ENCODE results near the gene GPC5. TPM values are rescaled to one million over a fixed set of nuclear protein-coding genes. Genes with fewer than 3 reads are reported as not detected.

Gene GPC5
- total RNA-seq, 3 donors from 2014 or later: 0.13 to 0.16 TPM; not detected in 1

DNA sequence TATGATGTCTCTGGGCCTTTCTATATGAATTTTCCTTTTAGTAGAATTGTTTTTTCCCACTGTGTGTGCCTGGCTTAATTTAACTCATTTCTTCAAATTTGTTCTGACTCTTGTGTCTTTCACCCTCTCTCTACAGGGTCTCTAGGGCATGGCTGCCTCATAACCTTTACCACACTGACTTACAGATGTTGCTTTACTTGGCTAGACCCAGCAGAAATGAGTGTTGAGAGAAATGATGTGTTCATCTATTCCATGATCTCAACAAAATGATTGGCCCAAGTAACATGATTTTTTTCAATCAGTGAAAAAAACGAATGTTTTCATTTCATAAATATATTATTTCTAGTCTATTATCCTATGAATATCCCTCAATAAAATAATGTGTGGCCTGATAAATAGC, 195.0 kb downstream of the GPC5 start:
- H3K4me3 Mint-ChIP-seq: no peak overlapping the region
- H3K4me1 Mint-ChIP-seq (ENCODE audit: low read depth): no peaks in the 10 kb centered on the region
- no peaks in the 10 kb centered on the region for H3K36me3 Mint-ChIP-seq (ENCODE audit: insufficient read depth)
- H3K9me3 Mint-ChIP-seq: peaks cover 7% of the 10 kb centered on the region
- no peaks in the 10 kb centered on the region for H3K27me3 Mint-ChIP-seq (ENCODE audit: low read depth)
- DNase-seq: no peak
- no peak for ATAC-seq

DNA sequence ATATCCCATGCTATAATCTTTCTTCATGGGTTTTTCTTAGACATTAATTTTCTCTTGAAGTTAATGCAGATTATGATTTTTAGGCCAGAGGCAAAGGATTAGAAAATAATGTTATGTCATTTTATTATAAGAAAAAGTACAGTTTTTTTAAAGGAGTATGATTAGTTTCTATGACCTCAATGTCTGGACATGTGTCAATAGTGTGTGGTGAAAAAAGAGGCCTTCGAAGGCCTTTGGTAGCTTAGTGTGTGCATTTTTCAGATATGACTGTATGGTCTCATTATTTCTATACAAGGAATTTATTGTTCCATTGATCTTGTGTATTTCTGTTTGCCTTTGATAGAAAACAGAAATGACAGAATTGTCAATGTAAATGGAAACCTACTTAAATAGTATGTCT, 195.6 kb downstream of the GPC5 start:
- Mint-ChIP-seq H3K9me3 (peaks cover 7% of the 10 kb centered on the region), H3K27me3 (ENCODE audit: low read depth) (no peaks in the 10 kb centered on the region), H3K4me3 (no peak overlapping the region), H3K36me3 (ENCODE audit: insufficient read depth) (no peaks in the 10 kb centered on the region), H3K4me1 (ENCODE audit: low read depth) (no peaks in the 10 kb centered on the region)
- ATAC-seq: no peak
- DNase-seq: no peak

DNA sequence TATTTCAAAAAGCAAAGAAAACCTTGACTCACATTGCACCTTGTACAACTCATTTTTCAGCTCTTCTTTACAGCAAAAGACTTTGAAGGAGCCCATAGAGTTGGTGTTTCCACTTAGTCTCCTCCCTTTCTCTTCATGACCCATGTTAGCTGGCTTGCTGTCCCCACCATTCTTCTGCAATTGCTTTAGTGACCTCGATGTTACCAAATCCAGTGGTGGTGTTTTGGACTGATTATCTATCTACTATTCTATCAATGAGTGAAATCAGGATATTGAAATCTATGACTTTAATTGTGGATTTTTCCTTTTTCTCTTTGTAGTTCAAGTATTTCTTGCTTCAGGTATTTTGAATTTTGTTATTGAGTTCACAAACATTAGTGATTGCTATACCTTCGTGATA, 197.3 kb downstream of the GPC5 start:
- H3K4me3 Mint-ChIP-seq: no peak overlapping the region
- ATAC-seq (no peak), DNase-seq (no peak)
- H3K36me3 Mint-ChIP-seq (ENCODE audit: insufficient read depth): no peaks in the 10 kb centered on the region
- no peaks in the 10 kb centered on the region for H3K4me1 Mint-ChIP-seq (ENCODE audit: low read depth)
- H3K9me3 Mint-ChIP-seq: peaks cover 4% of the 10 kb centered on the region
- no peaks in the 10 kb centered on the region for H3K27me3 Mint-ChIP-seq (ENCODE audit: low read depth)

DNA sequence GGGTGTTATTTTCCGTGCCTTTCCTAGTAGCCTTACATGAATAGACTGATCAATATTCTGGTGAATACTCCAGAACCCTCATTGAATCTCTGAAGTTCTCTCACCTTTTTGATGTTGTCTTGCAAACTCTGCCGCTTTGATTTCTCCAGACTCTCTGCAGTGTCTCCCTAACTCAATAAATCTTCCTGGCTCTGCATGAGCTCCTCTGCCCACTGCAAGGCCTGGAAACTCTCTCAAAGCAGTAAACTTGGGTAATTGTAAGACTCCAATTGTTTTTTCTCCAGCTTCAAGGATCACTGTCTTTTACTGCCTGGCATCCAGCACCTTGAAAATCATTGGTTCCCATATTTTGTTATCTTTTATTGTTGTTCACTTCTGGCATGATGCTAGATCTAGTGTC, 198.4 kb downstream of the GPC5 start:
- no peaks in the 10 kb centered on the region for H3K4me1 Mint-ChIP-seq (ENCODE audit: low read depth)
- ATAC-seq (no peak), DNase-seq (no peak)
- no peak overlapping the region for H3K4me3 Mint-ChIP-seq
- peaks cover 4% of the 10 kb centered on the region for H3K9me3 Mint-ChIP-seq
- H3K27me3 Mint-ChIP-seq (ENCODE audit: low read depth): no peaks in the 10 kb centered on the region
- H3K36me3 Mint-ChIP-seq (ENCODE audit: insufficient read depth): no peaks in the 10 kb centered on the region

GRCh38 chr13:91598655-91599054, 200.2 kb downstream of the GPC5 start:
- no peaks in the 10 kb centered on the region for H3K4me1 Mint-ChIP-seq (ENCODE audit: low read depth)
- DNase-seq (no peak), ATAC-seq (no peak)
- H3K4me3 Mint-ChIP-seq: no peak overlapping the region
- H3K9me3 Mint-ChIP-seq: peaks cover 4% of the 10 kb centered on the region
- no peaks in the 10 kb centered on the region for H3K27me3 Mint-ChIP-seq (ENCODE audit: low read depth)
- H3K36me3 Mint-ChIP-seq (ENCODE audit: insufficient read depth): no peaks in the 10 kb centered on the region

GRCh38 chr13:91601273-91601672, 202.9 kb downstream of the GPC5 start:
- DNase-seq: no peak
- ATAC-seq: no peak
- H3K36me3 Mint-ChIP-seq (ENCODE audit: insufficient read depth): no peaks in the 10 kb centered on the region
- H3K4me3 Mint-ChIP-seq: no peak overlapping the region
- peaks cover 4% of the 10 kb centered on the region for H3K9me3 Mint-ChIP-seq
- H3K4me1 Mint-ChIP-seq (ENCODE audit: low read depth): no peaks in the 10 kb centered on the region
- no peaks in the 10 kb centered on the region for H3K27me3 Mint-ChIP-seq (ENCODE audit: low read depth)

GRCh38 chr13:91601807-91602206, 203.4 kb downstream of the GPC5 start:
- H3K4me3 Mint-ChIP-seq: no peak overlapping the region
- H3K9me3 Mint-ChIP-seq: peaks cover 2% of the 10 kb centered on the region
- no peaks in the 10 kb centered on the region for H3K27me3 Mint-ChIP-seq (ENCODE audit: low read depth)
- ATAC-seq: no peak
- DNase-seq: no peak
- no peaks in the 10 kb centered on the region for H3K36me3 Mint-ChIP-seq (ENCODE audit: insufficient read depth)
- H3K4me1 Mint-ChIP-seq (ENCODE audit: low read depth): no peaks in the 10 kb centered on the region

DNA sequence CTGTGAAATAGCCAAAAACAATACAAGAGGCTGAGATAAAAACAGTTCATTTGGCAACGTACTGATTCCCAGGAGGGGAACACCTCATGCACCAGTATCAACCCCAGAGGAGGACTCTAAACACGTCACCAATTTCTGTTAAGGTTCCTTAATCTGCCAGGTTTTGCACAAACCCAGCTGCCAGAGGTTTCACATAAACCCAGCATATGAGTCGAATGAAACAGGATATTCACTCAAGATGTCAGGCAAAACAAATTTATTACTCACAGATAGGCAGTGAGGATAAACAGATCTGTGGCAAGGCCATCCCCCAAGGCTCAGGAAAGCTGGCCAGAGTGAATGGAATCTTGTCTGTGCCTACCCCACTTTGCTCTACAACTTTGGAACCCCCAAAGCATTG, 210.9 kb downstream of the GPC5 start:
- Mint-ChIP-seq H3K36me3 (ENCODE audit: insufficient read depth) (no peaks in the 10 kb centered on the region), H3K4me1 (ENCODE audit: low read depth) (no peaks in the 10 kb centered on the region), H3K4me3 (no peak overlapping the region), H3K9me3 (peaks cover 6% of the 10 kb centered on the region), H3K27me3 (ENCODE audit: low read depth) (no peaks in the 10 kb centered on the region)
- DNase-seq (no peak), ATAC-seq (no peak)

DNA sequence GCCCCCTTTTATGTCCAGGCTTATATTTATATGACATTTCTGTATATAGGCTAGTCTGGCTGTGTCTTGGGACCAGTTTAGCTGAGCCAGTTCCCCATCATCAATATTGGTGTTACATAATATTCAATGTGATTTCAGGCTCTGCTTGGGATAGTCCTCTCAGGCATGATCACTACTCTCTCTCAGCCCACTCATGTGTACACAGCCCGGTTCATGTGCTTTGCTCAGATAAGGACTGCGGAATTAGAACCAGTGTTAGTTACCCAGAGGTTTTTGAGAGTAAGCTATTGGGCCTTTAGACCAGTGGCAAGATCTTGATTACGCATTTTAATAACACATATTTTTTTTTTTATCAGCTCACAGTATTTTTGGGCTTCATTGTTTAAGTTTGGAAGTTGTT, 219.9 kb downstream of the GPC5 start:
- Mint-ChIP-seq H3K9me3 (peaks cover 6% of the 10 kb centered on the region), H3K4me3 (no peak overlapping the region), H3K27me3 (ENCODE audit: low read depth) (no peaks in the 10 kb centered on the region), H3K4me1 (ENCODE audit: low read depth) (no peaks in the 10 kb centered on the region), H3K36me3 (ENCODE audit: insufficient read depth) (no peaks in the 10 kb centered on the region)
- ATAC-seq: no peak
- DNase-seq: no peak

DNA sequence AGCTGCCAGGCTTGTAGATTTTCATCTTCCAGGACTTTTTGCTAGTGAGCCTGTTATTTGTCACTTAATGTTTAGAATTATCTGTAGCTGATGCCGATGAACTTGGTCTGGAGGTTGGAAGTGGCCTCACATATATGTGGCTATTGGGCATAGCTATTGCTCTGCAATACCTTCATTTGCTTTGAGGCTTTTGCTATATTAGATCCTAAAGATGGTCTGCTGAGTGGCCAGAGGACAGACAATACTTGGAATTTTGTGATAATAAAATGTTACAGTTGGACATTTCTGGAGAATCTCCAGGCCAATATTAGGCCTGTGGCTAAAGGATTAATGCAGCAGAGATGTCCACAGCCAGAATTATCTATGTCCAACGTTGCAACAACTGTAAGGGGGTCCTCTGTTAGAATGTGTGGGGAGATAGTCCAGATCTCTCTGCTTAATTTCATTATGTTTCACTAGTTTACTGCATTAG, 222.3 kb downstream of the GPC5 start:
- Mint-ChIP-seq H3K36me3 (ENCODE audit: insufficient read depth) (no peaks in the 10 kb centered on the region), H3K9me3 (no peaks in the 10 kb centered on the region), H3K27me3 (ENCODE audit: low read depth) (no peaks in the 10 kb centered on the region), H3K4me3 (no peak overlapping the region), H3K4me1 (ENCODE audit: low read depth) (no peaks in the 10 kb centered on the region)
- DNase-seq (no peak), ATAC-seq (no peak)

- no peaks in the 10 kb centered on the region for H3K36me3 Mint-ChIP-seq (ENCODE audit: insufficient read depth)
- H3K4me1 Mint-ChIP-seq (ENCODE audit: low read depth): no peaks in the 10 kb centered on the region
- H3K9me3 Mint-ChIP-seq: no peaks in the 10 kb centered on the region
- no peaks in the 10 kb centered on the region for H3K27me3 Mint-ChIP-seq (ENCODE audit: low read depth)
- DNase-seq: no peak
- no peak overlapping the region for H3K4me3 Mint-ChIP-seq
- ATAC-seq: no peak
Observed at GRCh38 chr13:91621161-91621560, 222.7 kb downstream of the GPC5 start.

- Mint-ChIP-seq H3K4me3 (no peak overlapping the region), H3K36me3 (ENCODE audit: insufficient read depth) (no peaks in the 10 kb centered on the region), H3K9me3 (no peaks in the 10 kb centered on the region), H3K4me1 (ENCODE audit: low read depth) (no peaks in the 10 kb centered on the region), H3K27me3 (ENCODE audit: low read depth) (no peaks in the 10 kb centered on the region)
- DNase-seq (no peak), ATAC-seq (no peak)
Observed at GRCh38 chr13:91621963-91622362, 223.5 kb downstream of the GPC5 start.

GRCh38 chr13:91622778-91623550, 224.5 kb downstream of the GPC5 start:
- H3K4me3 Mint-ChIP-seq: no peak overlapping the region
- ATAC-seq (no peak), DNase-seq (no peak)
- H3K4me1 Mint-ChIP-seq (ENCODE audit: low read depth): no peaks in the 10 kb centered on the region
- H3K27me3 Mint-ChIP-seq (ENCODE audit: low read depth): no peaks in the 10 kb centered on the region
- H3K36me3 Mint-ChIP-seq (ENCODE audit: insufficient read depth): no peaks in the 10 kb centered on the region
- no peaks in the 10 kb centered on the region for H3K9me3 Mint-ChIP-seq

GRCh38 chr13:91627952-91628739, 229.7 kb downstream of the GPC5 start:
- Mint-ChIP-seq H3K9me3 (no peaks in the 10 kb centered on the region), H3K4me3 (no peak overlapping the region), H3K36me3 (ENCODE audit: insufficient read depth) (no peaks in the 10 kb centered on the region), H3K27me3 (ENCODE audit: low read depth) (no peaks in the 10 kb centered on the region), H3K4me1 (ENCODE audit: low read depth) (no peaks in the 10 kb centered on the region)
- no peak for ATAC-seq
- DNase-seq: no peak

- no peak for ATAC-seq
- Mint-ChIP-seq H3K4me1 (ENCODE audit: low read depth) (no peaks in the 10 kb centered on the region), H3K36me3 (ENCODE audit: insufficient read depth) (no peaks in the 10 kb centered on the region), H3K27me3 (ENCODE audit: low read depth) (no peaks in the 10 kb centered on the region), H3K9me3 (no peaks in the 10 kb centered on the region), H3K4me3 (no peak overlapping the region)
- DNase-seq: no peak
Observed at GRCh38 chr13:91630946-91631345, 232.5 kb downstream of the GPC5 start.

All from activated T-cell treated with anti-CD3 and anti-CD28 coated beads, Interleukin-2, amount 50 U/mL, for 4 hours (primary cell).